Karpas-422 (cell line): ENCODE data around the gene NALCN. TPM values are rescaled to one million over a fixed set of nuclear protein-coding genes. Genes with fewer than 3 reads are reported as not detected.

ENCODE experiments used
- DNase-seq: peaks from one replicate; pipeline ENCODE4 v3.0.0-alpha.2; 2015
- H2AFZ ChIP-seq: fragments of 200-600 bp; sonication (generic); 2 replicates; pipeline ENCODE4 v1.6.1; 2014; ENCODE audit warnings: antibody characterized with exemption, low read length, mixed read lengths
- H3K27ac ChIP-seq: fragments of 200-600 bp; sonication (generic); 2 replicates; pipeline ENCODE4 v1.5.1; 2014; ENCODE audit warnings: mild to moderate bottlenecking, low read length, moderate library complexity
- H3K27me3 ChIP-seq: fragments of 200-600 bp; sonication (generic); 2 replicates; pipeline ENCODE4 v1.6.1; 2014; ENCODE audit warnings: low read length, mixed read lengths
- H3K36me3 ChIP-seq: fragments of 200-600 bp; sonication (generic); 2 replicates; pipeline ENCODE4 v1.6.1; 2014; ENCODE audit warnings: low read length, mixed read lengths; ENCODE audit not compliant: insufficient read depth
- H3K4me1 ChIP-seq: fragments of 200-600 bp; sonication (generic); 2 replicates; pipeline ENCODE4 v1.6.1; 2014; ENCODE audit warnings: mild to moderate bottlenecking, low read length, mixed read lengths
- H3K4me2 ChIP-seq: fragments of 200-600 bp; sonication (generic); 2 replicates; pipeline ENCODE4 v1.6.1; 2014; ENCODE audit warnings: low read length, low read depth, mild to moderate bottlenecking; ENCODE audit not compliant: poor library complexity, severe bottlenecking
- H3K4me3 ChIP-seq: fragments of 200-600 bp; sonication (generic); 2 replicates; pipeline ENCODE4 v1.5.1; 2014; ENCODE audit warnings: mild to moderate bottlenecking, antibody characterized with exemption, low read length, mixed read lengths
- H3K79me2 ChIP-seq: fragments of 200-600 bp; sonication (generic); 2 replicates; pipeline ENCODE4 v1.6.1; 2014; ENCODE audit warnings: mild to moderate bottlenecking, low read length, mixed read lengths
- H3K9ac ChIP-seq: fragments of 200-600 bp; sonication (generic); 2 replicates; pipeline ENCODE4 v1.6.0; 2014; ENCODE audit warnings: low read length
- H3K9me2 ChIP-seq: fragments of 200-600 bp; sonication (generic), shearing (Covaris generic); replicated peaks from 2 replicates; pipeline ENCODE4 v1.6.0; 2014; ENCODE audit warnings: mild to moderate bottlenecking, low read length, moderate library complexity; ENCODE audit not compliant: insufficient read depth
- H3K9me3 ChIP-seq: fragments of 300-700, 200-600 bp; sonication (generic); 2 replicates; pipeline ENCODE4 v1.6.1; 2014; ENCODE audit warnings: low read length, mixed read lengths
- H4K20me1 ChIP-seq: fragments of 200-600 bp; sonication (generic); 2 replicates; pipeline ENCODE4 v1.6.1; 2014; ENCODE audit warnings: mild to moderate bottlenecking, antibody characterized with exemption, low read length, low read depth; ENCODE audit not compliant: insufficient read depth
- total RNA-seq: library from RNA; depleted of rRNA; stranded (reverse); fragments of >200 nt; shearing (Covaris generic); gene quantifications from 2 replicates; pipeline ENCODE4 v1.2.3, GENCODE V29; 2014; ENCODE audit warnings: low replicate concordance

Gene NALCN
- total RNA-seq, 1 experiment from 2014 or later: 0.04 TPM

DNA sequence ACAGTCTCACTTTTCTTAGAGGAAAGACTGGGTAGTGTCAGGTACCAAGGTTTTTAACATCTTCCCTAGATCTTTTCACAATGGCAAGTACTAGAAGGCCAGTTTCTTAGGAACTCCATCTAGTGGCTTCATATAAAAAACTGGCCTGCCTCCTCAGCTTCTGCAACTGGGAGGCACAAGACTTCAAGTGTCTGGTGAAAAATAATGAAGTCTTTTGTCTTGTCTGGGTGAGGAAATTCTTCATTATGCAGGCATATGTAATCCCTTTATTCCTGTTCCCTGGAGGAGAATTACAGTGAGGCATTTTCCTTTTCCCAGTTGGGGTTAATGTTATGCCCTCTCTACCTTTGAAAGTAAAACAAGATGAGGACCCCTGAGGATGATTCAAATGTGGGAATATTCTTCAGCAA, 300.5 kb downstream of the NALCN start:
- Histone ChIP-seq H3K27ac (no peak overlapping the region), H3K4me1 (no peaks in the 10 kb centered on the region), H3K9me2 (no peaks in the 10 kb centered on the region), H2AFZ (no peak overlapping the region), H3K27me3 (no peaks in the 10 kb centered on the region; the same call in 1 of the 2 replicates), H4K20me1 (no peaks in the 10 kb centered on the region), H3K79me2 (no peaks in the 10 kb centered on the region), H3K9ac (no peak overlapping the region), H3K36me3 (no peaks in the 10 kb centered on the region), H3K4me3 (no peak overlapping the region), H3K9me3 (no peaks in the 10 kb centered on the region), H3K4me2 (no peak overlapping the region)
- no peak for DNase-seq

DNA sequence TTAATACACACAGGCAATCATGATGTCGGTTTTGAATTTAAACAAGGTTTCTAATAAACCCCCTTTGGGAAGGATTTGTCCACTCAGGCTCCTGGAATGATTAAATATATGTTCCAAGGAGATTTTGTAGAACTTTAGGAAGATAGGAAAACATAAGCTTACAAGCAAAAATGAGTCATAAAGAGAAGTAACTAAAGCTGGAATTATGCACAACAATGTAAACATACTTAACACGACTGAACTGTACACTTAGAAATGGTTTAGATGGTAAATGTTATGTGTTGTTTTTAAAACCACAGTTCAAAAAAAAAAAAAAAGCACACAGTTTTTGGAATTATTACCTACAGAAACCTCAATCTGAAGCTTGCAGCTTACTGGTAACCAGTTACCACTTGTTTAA, 304.4 kb downstream of the NALCN start:
- H3K4me2 ChIP-seq: no peak overlapping the region
- no peak for DNase-seq
- no peaks in the 10 kb centered on the region for H3K9me3 ChIP-seq
- H3K79me2 ChIP-seq: no peaks in the 10 kb centered on the region
- no peak overlapping the region for H3K4me3 ChIP-seq
- no peaks in the 10 kb centered on the region for H4K20me1 ChIP-seq
- no peaks in the 10 kb centered on the region for H3K9me2 ChIP-seq
- H3K36me3 ChIP-seq: no peaks in the 10 kb centered on the region
- H3K9ac ChIP-seq: no peak overlapping the region
- no peak overlapping the region for H2AFZ ChIP-seq
- no peaks in the 10 kb centered on the region; the same call in 1 of the 2 replicates for H3K27me3 ChIP-seq
- H3K4me1 ChIP-seq: no peaks in the 10 kb centered on the region
- H3K27ac ChIP-seq: no peak overlapping the region

DNA sequence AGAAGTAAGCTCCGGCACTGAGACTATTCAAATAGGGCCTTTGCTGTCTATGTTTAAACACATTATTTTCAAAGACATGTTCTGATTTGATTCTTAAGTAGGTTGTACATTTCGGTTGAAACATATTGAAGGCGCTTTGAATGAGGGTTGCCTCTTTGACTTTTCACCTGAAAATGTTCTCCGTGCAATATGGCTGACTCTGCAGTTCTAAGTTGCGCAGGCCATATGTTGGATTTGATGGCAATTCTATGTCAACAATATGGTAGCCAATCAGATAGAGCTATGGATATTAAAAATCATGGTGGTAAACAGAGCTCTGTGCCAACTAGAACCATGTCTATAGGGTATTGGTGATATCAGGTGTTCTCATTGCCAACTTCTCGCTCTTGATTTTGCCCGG, 307.3 kb downstream of the NALCN start:
- no peak overlapping the region for H2AFZ ChIP-seq
- H3K27me3 ChIP-seq: no peaks in the 10 kb centered on the region
- no peaks in the 10 kb centered on the region for H3K4me1 ChIP-seq
- no peak overlapping the region for H3K9ac ChIP-seq
- H3K9me3 ChIP-seq: no peaks in the 10 kb centered on the region
- H3K4me3 ChIP-seq: no peak overlapping the region
- no peaks in the 10 kb centered on the region for H3K9me2 ChIP-seq
- no peak overlapping the region for H3K4me2 ChIP-seq
- no peaks in the 10 kb centered on the region for H4K20me1 ChIP-seq
- no peak for DNase-seq
- H3K36me3 ChIP-seq: no peaks in the 10 kb centered on the region
- no peak overlapping the region for H3K27ac ChIP-seq
- H3K79me2 ChIP-seq: no peaks in the 10 kb centered on the region

DNA sequence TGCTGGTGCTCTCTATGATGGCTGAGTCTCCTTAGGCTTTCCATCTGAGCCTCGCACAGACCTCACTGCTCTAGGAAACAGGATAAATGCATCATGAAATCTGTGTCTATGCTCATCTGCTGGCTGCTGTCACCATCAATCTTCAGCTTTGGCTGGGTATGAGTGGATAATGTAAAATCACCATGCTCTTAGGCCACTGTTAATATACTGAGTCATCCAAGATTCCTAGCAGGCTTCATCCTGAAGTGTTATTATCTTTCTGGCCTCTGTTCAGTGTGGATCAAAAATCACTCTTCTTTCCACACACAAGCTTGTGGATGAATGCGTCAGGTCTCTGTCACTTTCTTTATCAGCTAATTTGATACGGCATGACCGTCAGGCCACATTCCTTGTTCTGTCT, 317.4 kb downstream of the NALCN start:
- no peak for DNase-seq
- H3K4me1 ChIP-seq: no peaks in the 10 kb centered on the region
- no peaks in the 10 kb centered on the region for H3K36me3 ChIP-seq

DNA sequence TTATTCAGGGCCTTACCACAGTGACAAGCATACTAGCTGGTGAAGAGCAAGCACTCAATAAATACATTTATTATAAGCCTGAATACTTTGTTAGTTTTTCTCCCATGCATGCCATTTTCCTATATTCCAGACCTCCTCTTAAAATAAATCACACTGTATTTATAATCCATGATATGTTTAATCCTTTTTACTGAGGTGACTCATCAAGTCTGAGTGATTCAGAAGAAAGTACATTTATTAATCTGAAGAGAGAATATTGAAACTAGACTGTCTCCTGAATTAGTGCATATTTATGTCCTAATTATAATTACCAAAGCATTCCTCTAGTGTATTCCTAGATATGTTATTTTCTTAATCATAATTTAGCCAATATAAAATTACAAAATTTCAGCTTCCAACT, 323.3 kb downstream of the NALCN start:
- no peaks in the 10 kb centered on the region for H3K9me2 ChIP-seq
- no peaks in the 10 kb centered on the region for H4K20me1 ChIP-seq
- no peak overlapping the region for H2AFZ ChIP-seq
- DNase-seq: no peak
- no peaks in the 10 kb centered on the region for H3K79me2 ChIP-seq
- no peaks in the 10 kb centered on the region for H3K4me1 ChIP-seq
- no peak overlapping the region for H3K27ac ChIP-seq
- H3K4me2 ChIP-seq: no peak overlapping the region
- H3K9me3 ChIP-seq: no peaks in the 10 kb centered on the region
- no peak overlapping the region for H3K9ac ChIP-seq
- no peaks in the 10 kb centered on the region for H3K36me3 ChIP-seq
- no peak overlapping the region for H3K4me3 ChIP-seq
- no peaks in the 10 kb centered on the region for H3K27me3 ChIP-seq

More for the DNA sequence above, 317.4 kb downstream of the NALCN start:
- H2AFZ ChIP-seq: no peak overlapping the region
- H3K4me3 ChIP-seq: no peak overlapping the region
- H3K9me3 ChIP-seq: no peaks in the 10 kb centered on the region
- no peaks in the 10 kb centered on the region for H3K27me3 ChIP-seq
- H3K79me2 ChIP-seq: no peaks in the 10 kb centered on the region
- no peak overlapping the region for H3K4me2 ChIP-seq
- H4K20me1 ChIP-seq: no peaks in the 10 kb centered on the region
- no peak overlapping the region for H3K9ac ChIP-seq
- no peaks in the 10 kb centered on the region for H3K9me2 ChIP-seq
- no peak overlapping the region for H3K27ac ChIP-seq

DNA sequence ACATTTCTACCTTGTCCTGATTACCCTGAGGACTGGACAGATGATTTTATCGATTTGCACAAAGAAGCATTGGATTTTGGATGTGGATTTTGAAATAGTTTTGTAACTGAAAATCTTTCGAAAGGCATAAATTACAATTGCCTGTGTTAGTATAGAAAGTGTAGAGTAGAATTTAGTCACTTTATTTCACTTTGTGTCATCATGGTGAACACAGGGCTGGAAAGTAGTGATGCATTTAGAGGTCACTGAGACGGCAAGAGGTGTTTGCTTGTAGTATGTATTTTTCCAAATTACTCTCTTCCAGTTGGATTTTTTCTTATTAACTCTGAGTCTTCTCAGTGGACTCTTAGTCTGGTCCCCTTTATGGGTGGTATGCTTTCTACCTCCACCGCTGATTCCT, 326.0 kb downstream of the NALCN start:
- no peak overlapping the region for H3K4me3 ChIP-seq
- H3K4me2 ChIP-seq: no peak overlapping the region
- H3K27ac ChIP-seq: no peak overlapping the region
- H4K20me1 ChIP-seq: no peaks in the 10 kb centered on the region
- H3K9ac ChIP-seq: no peak overlapping the region
- H2AFZ ChIP-seq: no peak overlapping the region
- no peak for DNase-seq
- H3K79me2 ChIP-seq: no peaks in the 10 kb centered on the region
- H3K36me3 ChIP-seq: no peaks in the 10 kb centered on the region
- H3K27me3 ChIP-seq: no peaks in the 10 kb centered on the region
- no peaks in the 10 kb centered on the region for H3K9me2 ChIP-seq
- no peaks in the 10 kb centered on the region for H3K9me3 ChIP-seq
- no peaks in the 10 kb centered on the region for H3K4me1 ChIP-seq

DNA sequence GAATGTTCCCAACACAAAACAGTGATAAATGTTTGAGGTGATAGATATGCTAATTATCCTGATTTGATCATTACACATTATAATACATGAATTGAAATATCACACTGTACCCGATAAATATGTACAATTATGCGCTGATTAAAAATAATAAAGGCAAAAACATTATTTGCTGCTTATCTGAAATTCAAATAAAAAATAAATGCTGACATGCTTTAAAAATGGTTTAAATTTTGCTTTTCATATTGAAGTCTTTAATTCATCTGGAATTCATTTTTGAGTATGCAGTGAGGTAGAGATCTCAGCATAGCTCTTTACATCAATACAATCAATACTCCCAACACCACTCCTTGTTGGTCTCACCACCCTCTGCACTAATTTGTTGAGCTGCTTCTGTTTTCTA, 330.8 kb downstream of the NALCN start:
- no peaks in the 10 kb centered on the region for H3K4me1 ChIP-seq
- H3K9me2 ChIP-seq: no peaks in the 10 kb centered on the region
- H3K9me3 ChIP-seq: no peaks in the 10 kb centered on the region
- no peak overlapping the region for H3K9ac ChIP-seq
- no peak overlapping the region for H2AFZ ChIP-seq
- no peak for DNase-seq
- no peak overlapping the region for H3K4me3 ChIP-seq
- no peaks in the 10 kb centered on the region for H4K20me1 ChIP-seq
- no peaks in the 10 kb centered on the region for H3K27me3 ChIP-seq
- H3K36me3 ChIP-seq: no peaks in the 10 kb centered on the region
- no peaks in the 10 kb centered on the region for H3K79me2 ChIP-seq
- H3K27ac ChIP-seq: no peak overlapping the region
- H3K4me2 ChIP-seq: no peak overlapping the region

DNA sequence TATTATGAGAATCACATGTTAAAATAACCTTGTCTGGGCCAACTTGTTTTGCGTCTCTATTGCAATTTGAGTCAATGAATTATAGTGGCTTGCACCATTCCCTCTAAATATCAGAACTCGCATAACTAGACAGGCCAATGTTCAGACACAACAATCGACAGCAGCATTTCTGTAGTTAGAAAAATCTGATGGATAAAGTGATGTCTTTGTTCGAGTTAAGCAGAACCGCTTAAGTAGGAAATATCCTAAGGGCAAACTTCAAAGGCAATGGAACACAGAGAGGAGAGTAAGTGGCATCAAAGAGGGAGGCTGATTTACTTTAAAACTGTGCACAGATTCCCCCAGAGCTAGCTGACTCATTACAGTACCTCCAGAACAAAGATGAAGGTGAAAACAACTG, 333.9 kb downstream of the NALCN start:
- H3K27me3 ChIP-seq: no peaks in the 10 kb centered on the region
- no peak for DNase-seq
- H3K27ac ChIP-seq: no peak overlapping the region
- no peak overlapping the region for H3K4me3 ChIP-seq
- H2AFZ ChIP-seq: no peak overlapping the region
- no peaks in the 10 kb centered on the region for H3K79me2 ChIP-seq
- no peak overlapping the region for H3K9ac ChIP-seq
- no peak overlapping the region for H3K4me2 ChIP-seq
- H3K4me1 ChIP-seq: no peaks in the 10 kb centered on the region
- no peaks in the 10 kb centered on the region for H3K9me3 ChIP-seq
- no peaks in the 10 kb centered on the region for H3K36me3 ChIP-seq
- no peaks in the 10 kb centered on the region for H4K20me1 ChIP-seq
- 0 out of 2 replicates have a peak, but pooled peaks cover 3% of the 10 kb centered on the region for H3K9me2 ChIP-seq

DNA sequence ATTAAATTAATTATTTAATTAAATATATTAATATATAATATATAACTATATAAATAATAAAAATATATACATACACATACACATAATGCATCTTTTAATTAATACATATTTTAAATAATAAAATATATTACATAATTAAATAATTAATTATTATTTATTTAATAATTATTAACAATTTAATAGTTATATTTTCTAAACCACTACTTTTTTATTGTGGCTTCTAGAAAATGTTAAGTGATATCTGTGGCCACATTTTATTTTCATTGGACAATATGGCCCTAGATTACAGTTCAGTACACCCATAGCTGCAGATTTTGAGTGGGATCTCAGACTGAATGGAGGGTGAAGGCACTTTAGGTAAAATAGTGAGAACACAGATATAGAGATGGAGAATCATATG, 335.7 kb downstream of the NALCN start:
- Histone ChIP-seq H3K9me3 (no peaks in the 10 kb centered on the region), H3K27me3 (no peaks in the 10 kb centered on the region), H3K9me2 (0 out of 2 replicates have a peak, but pooled peaks cover 3% of the 10 kb centered on the region), H3K27ac (no peak overlapping the region), H3K9ac (no peak overlapping the region), H3K79me2 (no peaks in the 10 kb centered on the region), H3K4me3 (no peak overlapping the region), H3K4me1 (no peaks in the 10 kb centered on the region), H3K36me3 (no peaks in the 10 kb centered on the region), H4K20me1 (no peaks in the 10 kb centered on the region), H3K4me2 (no peak overlapping the region), H2AFZ (no peak overlapping the region)
- DNase-seq: no peak
